Lower leg skin (tissue), 3 donors: ENCODE data around the gene ZNF511.

Experiments
- POLR2A ChIP-seq, 2 donors: fragments of 450-650 bp; IDR thresholded peaks; one replicate each; pipeline ENCODE4 v1.6.1; 2016 to 2017; ENCODE audit warnings: antibody characterized with exemption in 2 of 2, mild to moderate bottlenecking in 1 of 2, moderate library complexity in 1 of 2
- TF ChIP-seq, protein P1 (sequence below), 3 donors: fragments of 450-650 bp; IDR thresholded peaks; one replicate each; pipeline ENCODE4 v1.5.1; 2016; ENCODE audit warnings: antibody characterized with exemption in 3 of 3, mild to moderate bottlenecking in 3 of 3, moderate library complexity in 2 of 3

DNA sequence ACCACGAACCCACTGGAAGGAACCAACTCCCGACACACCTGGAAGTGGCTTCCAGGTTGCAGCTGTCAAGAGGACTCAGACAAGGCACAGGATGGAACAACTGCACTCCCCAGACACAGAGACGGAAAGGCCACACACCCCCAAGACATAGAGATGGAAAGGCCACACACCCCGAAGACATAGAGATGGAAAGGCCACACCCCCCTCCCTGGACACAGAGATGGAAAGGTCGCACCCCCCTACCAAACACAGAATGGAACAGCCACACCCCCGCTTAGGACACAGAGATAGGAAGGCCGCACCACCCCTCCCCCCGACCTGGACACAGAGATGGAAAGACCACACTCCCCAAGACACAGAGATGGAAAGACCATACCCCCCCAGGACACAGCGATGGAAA lies 7.6 kb downstream of the ZNF511 start:
- TF ChIP-seq, protein P1, sequence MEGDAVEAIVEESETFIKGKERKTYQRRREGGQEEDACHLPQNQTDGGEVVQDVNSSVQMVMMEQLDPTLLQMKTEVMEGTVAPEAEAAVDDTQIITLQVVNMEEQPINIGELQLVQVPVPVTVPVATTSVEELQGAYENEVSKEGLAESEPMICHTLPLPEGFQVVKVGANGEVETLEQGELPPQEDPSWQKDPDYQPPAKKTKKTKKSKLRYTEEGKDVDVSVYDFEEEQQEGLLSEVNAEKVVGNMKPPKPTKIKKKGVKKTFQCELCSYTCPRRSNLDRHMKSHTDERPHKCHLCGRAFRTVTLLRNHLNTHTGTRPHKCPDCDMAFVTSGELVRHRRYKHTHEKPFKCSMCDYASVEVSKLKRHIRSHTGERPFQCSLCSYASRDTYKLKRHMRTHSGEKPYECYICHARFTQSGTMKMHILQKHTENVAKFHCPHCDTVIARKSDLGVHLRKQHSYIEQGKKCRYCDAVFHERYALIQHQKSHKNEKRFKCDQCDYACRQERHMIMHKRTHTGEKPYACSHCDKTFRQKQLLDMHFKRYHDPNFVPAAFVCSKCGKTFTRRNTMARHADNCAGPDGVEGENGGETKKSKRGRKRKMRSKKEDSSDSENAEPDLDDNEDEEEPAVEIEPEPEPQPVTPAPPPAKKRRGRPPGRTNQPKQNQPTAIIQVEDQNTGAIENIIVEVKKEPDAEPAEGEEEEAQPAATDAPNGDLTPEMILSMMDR (IDR thresholded peaks at IDR 0.05): no peak
- no peak for TF ChIP-seq POLR2A (IDR thresholded peaks at IDR 0.05)
